Mucosa of rectum (tissue), 2 donors: ENCODE measurements around the gene OIT3.
"Not testable (repeated sequence)": the region's sequence is repeated elsewhere in the genome, so short reads cannot be mapped to it uniquely, and the experiment has no call there.

ENCODE experiments used
- H3K27ac ChIP-seq, 2 donors: one replicate each; pipeline ENCODE4 v1.7.0; 2013; ENCODE audit warnings: inconsistent platforms in 2 of 2, low read depth in 2 of 2, low read length in 2 of 2
- H3K27me3 ChIP-seq, 2 donors: one replicate each; pipeline ENCODE4 v1.7.0; 2013; ENCODE audit warnings: low read length in 2 of 2; ENCODE audit not compliant: control insufficient read depth in 2 of 2, insufficient read depth in 2 of 2
- H3K36me3 ChIP-seq, 2 donors: one replicate each; pipeline ENCODE4 v1.7.0; 2013; ENCODE audit warnings: low read length in 2 of 2; ENCODE audit not compliant: control insufficient read depth in 2 of 2, insufficient read depth in 2 of 2
- H3K4me1 ChIP-seq, 2 donors: one replicate each; pipeline ENCODE4 v1.7.0; 2013; ENCODE audit warnings: low read length in 2 of 2, mild to moderate bottlenecking in 1 of 2; ENCODE audit not compliant: control insufficient read depth in 2 of 2, insufficient read depth in 2 of 2
- H3K4me3 ChIP-seq, 2 donors: one replicate each; pipeline ENCODE4 v1.7.0; 2013; ENCODE audit warnings: low read length in 2 of 2
- H3K9ac ChIP-seq, 2 donors: one replicate each; pipeline ENCODE4 v1.7.0; 2013; ENCODE audit warnings: low read length in 2 of 2, low read depth in 1 of 2, mild to moderate bottlenecking in 1 of 2
- H3K9me3 ChIP-seq, 2 donors: one replicate each; pipeline ENCODE4 v1.7.0; 2013; ENCODE audit warnings: low read length in 2 of 2; ENCODE audit not compliant: control insufficient read depth in 2 of 2
- donor health status: healthy.
- donor health status: Normal muscosa, but diverticular disease.

The OIT3 gene

GRCh38 chr10:72895236-72895850, 1.8 kb downstream of the OIT3 start:
- Histone ChIP-seq H3K9me3 (no peaks in the 10 kb centered on the region), H3K27ac (no peak overlapping the region), H3K9ac (no peak overlapping the region), H3K27me3 (no peaks in the 10 kb centered on the region), H3K4me1 (no peaks in the 10 kb centered on the region), H3K4me3 (no peak overlapping the region), H3K36me3 (no peaks in the 10 kb centered on the region)

GRCh38 chr10:72898616-72899015, 5.1 kb downstream of the OIT3 start:
- Histone ChIP-seq H3K4me3 (no peak overlapping the region), H3K9me3 (no peaks in the 10 kb centered on the region), H3K36me3 (no peaks in the 10 kb centered on the region), H3K9ac (no peak overlapping the region), H3K27ac (no peak overlapping the region), H3K27me3 (no peaks in the 10 kb centered on the region), H3K4me1 (no peaks in the 10 kb centered on the region)

- H3K4me1 ChIP-seq = no peaks in the 10 kb centered on the region
- no peak overlapping the region for H3K9ac ChIP-seq
- H3K9me3 ChIP-seq = no peaks in the 10 kb centered on the region
- no peak overlapping the region for H3K4me3 ChIP-seq
- H3K36me3 ChIP-seq = no peaks in the 10 kb centered on the region
- no peak overlapping the region for H3K27ac ChIP-seq
- H3K27me3 ChIP-seq = no peaks in the 10 kb centered on the region
Observed at GRCh38 chr10:72899545-72899944, 6.0 kb downstream of the OIT3 start.

GRCh38 chr10:72903941-72904446, 10.5 kb downstream of the OIT3 start:
- H3K36me3 ChIP-seq, H3K27me3 ChIP-seq, H3K9ac ChIP-seq, H3K4me1 ChIP-seq, H3K9me3 ChIP-seq, H3K27ac ChIP-seq, H3K4me3 ChIP-seq: not testable (repeated sequence)

GRCh38 chr10:72904806-72905205, 11.3 kb downstream of the OIT3 start:
- no peak overlapping the region for H3K9ac ChIP-seq
- no peaks in the 10 kb centered on the region for H3K27me3 ChIP-seq
- no peaks in the 10 kb centered on the region for H3K36me3 ChIP-seq
- H3K4me1 ChIP-seq = no peaks in the 10 kb centered on the region
- H3K9me3 ChIP-seq = no peaks in the 10 kb centered on the region
- no peak overlapping the region for H3K27ac ChIP-seq
- no peak overlapping the region for H3K4me3 ChIP-seq

GRCh38 chr10:72906446-72906845, 12.9 kb downstream of the OIT3 start:
- H3K4me1 ChIP-seq = no peaks in the 10 kb centered on the region
- H3K36me3 ChIP-seq = no peaks in the 10 kb centered on the region
- no peak overlapping the region for H3K9ac ChIP-seq
- no peak overlapping the region for H3K4me3 ChIP-seq
- H3K27me3 ChIP-seq = no peaks in the 10 kb centered on the region
- no peak overlapping the region for H3K27ac ChIP-seq
- H3K9me3 ChIP-seq = no peaks in the 10 kb centered on the region

- H3K9ac ChIP-seq = no peak overlapping the region
- H3K4me3 ChIP-seq = no peak overlapping the region
- no peaks in the 10 kb centered on the region for H3K9me3 ChIP-seq
- H3K27me3 ChIP-seq = no peaks in the 10 kb centered on the region
- H3K36me3 ChIP-seq = no peaks in the 10 kb centered on the region
- H3K27ac ChIP-seq = no peak overlapping the region
- H3K4me1 ChIP-seq = no peaks in the 10 kb centered on the region
Observed at GRCh38 chr10:72910705-72911104, 17.2 kb downstream of the OIT3 start.

GRCh38 chr10:72911758-72912157, 18.2 kb downstream of the OIT3 start:
- Histone ChIP-seq H3K27me3 (no peaks in the 10 kb centered on the region), H3K27ac (no peak overlapping the region), H3K4me3 (no peak overlapping the region), H3K9ac (no peak overlapping the region), H3K36me3 (no peaks in the 10 kb centered on the region), H3K4me1 (no peaks in the 10 kb centered on the region), H3K9me3 (no peaks in the 10 kb centered on the region)

- no peaks in the 10 kb centered on the region for H3K36me3 ChIP-seq
- no peaks in the 10 kb centered on the region for H3K9me3 ChIP-seq
Observed at GRCh38 chr10:72912736-72913135, 19.2 kb downstream of the OIT3 start.

GRCh38 chr10:72913287-72913686, 19.7 kb downstream of the OIT3 start:
- H3K9ac ChIP-seq = no peak overlapping the region
- no peaks in the 10 kb centered on the region for H3K36me3 ChIP-seq
- no peaks in the 10 kb centered on the region for H3K4me1 ChIP-seq
- H3K27ac ChIP-seq = no peak overlapping the region
- no peaks in the 10 kb centered on the region for H3K27me3 ChIP-seq
- no peak overlapping the region for H3K4me3 ChIP-seq
- H3K9me3 ChIP-seq = no peaks in the 10 kb centered on the region

More at GRCh38 chr10:72912736-72913135, 19.2 kb downstream of the OIT3 start:
- Histone ChIP-seq H3K27me3 (no peaks in the 10 kb centered on the region), H3K9ac (no peak overlapping the region), H3K4me1 (no peaks in the 10 kb centered on the region), H3K4me3 (no peak overlapping the region), H3K27ac (no peak overlapping the region)

- H3K36me3 ChIP-seq, H3K4me1 ChIP-seq, H3K4me3 ChIP-seq, H3K9ac ChIP-seq, H3K27me3 ChIP-seq, H3K9me3 ChIP-seq, H3K27ac ChIP-seq: not testable (repeated sequence)
Observed at GRCh38 chr10:72917201-72917600, 23.7 kb downstream of the OIT3 start.
